NCI-H748 (cell line): ENCODE results near the gene ARX.

Experiments
- DNase-seq: peaks from one replicate; lab custom pipeline; 2025; ENCODE audit not compliant: unreplicated experiment; lab: John Stamatoyannopoulos, UW

ARX gene

GRCh38 chrX:25015486-25016360, at the start of gene ARX:
TSS of gene ARX (minus strand) at chrX:25015965. CDS start at chrX:25015737, 228 bp downstream.
- no peak for DNase-seq

GRCh38 chrX:25059273-25059672, 43.5 kb upstream of the ARX start:
- DNase-seq, result no peak

- peak; percentile 8 for DNase-seq
Measured at GRCh38 chrX:25052798-25053534, 37.2 kb upstream of the ARX start.

DNA sequence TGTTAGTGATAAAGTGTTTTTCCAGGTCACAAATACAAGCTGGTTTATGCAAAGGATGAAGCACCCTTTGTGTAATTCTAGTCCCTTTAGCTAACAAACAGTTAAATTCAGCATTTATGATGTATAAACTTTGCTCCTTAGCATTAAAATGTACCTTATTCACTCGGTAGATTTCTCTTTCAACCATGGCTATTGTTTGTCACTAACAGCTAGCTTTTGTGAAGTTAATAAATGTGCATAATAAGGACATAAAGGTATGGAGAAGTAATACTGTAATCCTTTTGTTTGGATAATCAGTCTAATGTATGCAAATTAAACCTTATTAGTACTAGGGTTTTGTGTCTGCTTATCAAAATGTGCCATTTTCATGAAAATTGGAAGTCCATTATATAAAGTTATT, 34.2 kb upstream of the ARX start:
- DNase-seq, result no peak

GRCh38 chrX:25049357-25049756, 33.6 kb upstream of the ARX start:
- DNase-seq, result no peak

DNA sequence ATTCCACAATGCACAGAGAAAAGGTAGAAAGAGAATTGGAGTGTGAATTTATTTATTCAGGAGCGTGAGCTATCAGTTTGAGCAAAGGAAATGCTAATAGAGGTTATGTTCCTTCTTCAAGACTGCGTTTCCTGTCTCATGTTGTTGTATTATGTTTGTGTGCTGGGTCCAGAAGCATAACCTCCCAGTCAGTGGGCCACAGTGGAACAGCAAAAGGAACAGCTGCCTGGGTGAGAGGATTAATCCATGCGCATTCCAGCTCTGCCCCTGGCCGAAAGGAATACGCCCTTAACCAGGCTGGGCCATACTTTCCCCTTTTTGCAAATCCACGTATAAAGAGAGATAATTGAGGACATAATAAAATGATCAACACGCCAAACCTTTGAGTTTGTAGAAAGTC, 32.4 kb upstream of the ARX start:
- DNase-seq, result no peak

DNA sequence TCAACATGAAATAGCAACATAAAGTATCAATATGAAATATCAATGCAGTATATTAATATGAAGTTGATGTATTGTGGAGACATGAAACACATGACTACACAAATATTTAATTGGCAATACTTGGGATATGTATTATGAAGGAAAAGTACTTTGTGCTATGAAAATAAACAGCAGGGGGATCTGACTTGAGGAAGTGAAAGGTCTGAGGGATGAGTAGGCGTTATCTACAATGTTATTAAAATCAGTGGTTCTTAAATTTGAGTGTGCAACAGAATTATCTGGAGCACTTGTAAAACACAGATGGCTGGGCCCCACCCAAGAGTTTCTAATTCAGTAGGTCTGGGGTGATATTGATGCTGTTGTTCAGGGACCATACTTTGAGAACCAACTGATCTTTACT, 27.4 kb upstream of the ARX start:
- no peak for DNase-seq

GRCh38 chrX:25039036-25039435, 23.3 kb upstream of the ARX start:
- no peak for DNase-seq

DNA sequence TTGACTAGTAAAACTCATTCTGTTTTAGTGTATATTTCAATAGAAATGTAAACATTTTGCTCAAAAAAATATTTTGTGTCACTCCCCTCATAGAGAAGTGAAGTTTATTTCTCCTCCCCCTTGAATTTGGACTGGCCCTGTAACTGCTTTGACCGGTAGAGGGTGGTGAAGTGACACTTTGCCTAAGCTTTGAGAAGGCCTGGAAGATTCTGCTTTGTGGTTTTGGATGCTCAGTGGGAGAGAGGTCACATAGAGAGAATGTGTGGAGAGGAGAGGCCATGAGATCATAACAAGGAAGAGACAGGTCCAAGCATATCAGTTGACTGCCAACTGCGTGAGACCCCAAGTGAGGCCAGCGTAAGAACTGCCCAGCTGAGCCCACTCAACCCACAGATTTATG, 19.1 kb upstream of the ARX start:
- DNase-seq, result no peak

GRCh38 chrX:25029288-25029825, 13.6 kb upstream of the ARX start:
- no peak for DNase-seq

DNA sequence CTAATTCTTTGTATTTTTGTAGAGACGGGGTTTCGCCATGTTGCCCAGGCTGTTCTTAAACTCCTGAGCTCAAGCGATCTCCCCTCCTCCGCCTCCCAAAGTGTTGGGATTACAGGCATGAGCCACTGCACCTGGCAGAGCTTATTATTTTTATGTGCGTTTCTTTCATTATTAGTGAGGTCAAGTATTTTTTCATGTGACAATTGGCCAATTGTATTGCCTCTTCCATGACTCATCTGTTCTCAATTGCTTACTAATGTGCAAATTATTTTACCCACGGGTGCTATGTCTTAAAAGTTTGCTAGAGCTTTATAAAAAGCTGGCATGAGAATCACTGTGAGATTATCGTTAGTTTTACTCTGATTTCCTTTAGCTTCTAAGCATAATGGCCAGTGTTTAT, 13.0 kb upstream of the ARX start:
- peak; percentile 71 for DNase-seq

DNA sequence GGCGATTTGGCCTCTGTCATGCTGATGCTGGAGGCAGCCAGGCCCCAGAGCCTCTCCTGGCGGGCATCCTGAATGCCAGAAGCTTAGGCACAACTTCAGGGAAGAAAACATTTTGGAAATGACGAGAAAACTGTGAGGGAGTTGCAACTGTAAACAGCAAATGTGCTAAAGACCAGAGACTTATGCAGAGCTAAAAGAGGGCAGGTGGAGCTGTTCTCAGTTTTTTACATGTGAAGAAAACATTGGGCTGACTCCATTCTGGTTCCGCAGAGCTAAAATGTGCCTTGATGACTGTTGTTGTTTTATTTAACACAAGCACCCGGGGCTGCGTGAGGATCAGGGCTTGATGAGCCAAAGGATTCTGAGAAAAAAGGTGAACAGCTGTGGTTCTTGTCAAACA, 10.8 kb upstream of the ARX start:
- no peak for DNase-seq

DNA sequence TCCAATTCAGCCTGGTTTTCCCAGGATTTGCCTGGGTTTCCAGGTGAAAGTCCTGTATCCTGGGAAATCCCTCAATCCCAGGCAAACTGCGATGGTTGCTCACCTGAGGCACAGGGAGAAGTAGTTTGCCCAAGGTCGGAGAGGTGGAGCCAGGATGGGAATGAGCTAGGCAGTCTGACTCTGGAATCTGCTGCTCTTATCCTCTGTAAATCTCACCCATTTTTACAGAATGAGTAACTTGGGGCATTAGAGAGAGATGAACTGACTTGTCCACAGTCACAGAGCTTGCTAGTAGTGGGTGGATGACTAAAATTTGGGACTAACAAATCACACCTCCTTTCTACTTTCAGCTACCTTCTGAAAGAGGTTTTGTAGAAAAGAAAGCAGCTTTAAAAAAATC, 9.8 kb upstream of the ARX start:
- peak; percentile 52 for DNase-seq

DNA sequence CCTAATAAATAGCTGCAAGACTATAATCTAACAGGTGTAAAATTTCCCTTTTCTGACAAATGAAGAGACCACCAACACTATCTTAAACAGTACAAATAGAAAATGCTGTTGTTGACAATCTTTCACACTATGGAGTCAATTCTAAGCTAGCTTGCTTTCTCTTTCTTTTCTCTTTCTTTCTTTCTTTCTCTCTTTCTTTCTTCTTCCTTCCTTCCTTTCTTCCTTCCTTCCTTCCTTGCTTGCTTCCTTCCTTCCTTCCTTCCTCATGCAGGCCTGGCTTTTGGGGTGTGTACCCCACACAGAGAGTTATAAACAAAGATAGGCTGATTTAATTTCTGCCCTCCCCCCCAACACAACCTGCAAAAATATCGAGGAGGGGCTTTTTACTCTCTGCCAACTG, 8.1 kb upstream of the ARX start:
- no peak for DNase-seq

DNA sequence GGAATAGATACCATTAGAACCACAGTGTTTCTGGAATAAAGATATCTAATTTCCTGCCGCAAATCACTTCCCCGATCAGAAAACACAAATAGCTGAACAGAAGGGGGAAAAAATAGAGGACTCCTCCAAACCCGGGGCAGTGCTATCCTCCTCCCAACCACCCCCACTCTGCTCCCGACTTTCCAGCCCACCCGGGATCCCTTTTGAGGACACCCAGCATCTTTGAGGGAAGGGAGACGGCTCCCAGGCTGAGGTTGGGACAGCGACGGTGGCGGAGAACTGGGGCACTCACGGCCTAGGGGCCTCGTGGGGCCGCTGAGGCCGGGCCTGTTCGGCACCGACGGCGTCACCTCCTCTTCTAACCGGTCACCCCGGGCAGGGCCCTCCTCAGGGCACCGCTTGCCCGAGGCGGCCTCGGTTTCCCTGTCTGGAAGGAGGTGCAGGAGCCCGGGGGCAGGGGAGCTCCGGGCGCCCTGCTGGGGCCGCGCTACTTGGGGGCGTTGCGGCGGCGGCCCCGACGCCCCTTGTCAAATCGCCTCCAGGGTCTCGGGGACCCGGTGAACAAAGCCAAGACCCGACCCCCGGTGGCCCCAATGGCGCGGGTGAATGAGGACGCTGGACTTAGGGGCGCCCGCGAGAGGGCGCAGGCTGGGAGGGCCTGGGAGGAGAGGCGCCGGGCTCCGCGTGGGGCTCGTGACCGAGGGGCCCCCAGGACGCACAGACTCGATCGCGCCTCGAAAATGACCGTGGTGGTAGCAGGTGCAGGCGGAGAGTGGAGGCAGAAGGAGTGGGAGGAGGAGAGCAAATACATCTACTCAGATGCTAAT, 6.9 kb upstream of the ARX start:
- DNase-seq, result no peak

DNA sequence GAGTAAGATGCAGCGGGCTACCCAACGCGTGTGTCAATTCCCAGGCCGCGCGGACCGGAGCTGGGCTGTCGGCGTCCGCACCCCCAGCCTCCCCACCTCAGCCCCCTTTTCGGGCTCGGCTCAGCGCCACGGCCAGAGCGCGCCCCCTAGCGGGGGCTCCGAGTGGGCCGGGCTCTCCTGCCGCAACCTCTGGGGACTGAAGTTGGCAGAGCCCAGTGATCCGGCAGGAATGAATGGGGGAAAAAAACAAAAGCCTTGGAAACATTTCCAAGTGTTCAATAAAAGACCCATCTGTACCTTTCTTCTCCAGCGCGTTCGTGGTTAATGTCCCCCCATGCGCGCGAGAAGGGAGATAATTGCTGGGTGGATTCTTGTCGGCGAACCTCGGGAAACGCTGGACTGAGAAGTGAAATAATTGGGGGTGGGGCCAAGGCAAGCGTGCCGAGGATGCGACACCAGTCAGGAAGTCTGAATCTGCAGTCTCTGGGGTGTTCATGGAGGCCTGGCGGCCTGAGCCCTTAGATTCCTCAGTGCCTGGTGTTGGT, 5.2 kb upstream of the ARX start:
- DNase-seq, result peak; percentile 78

- peak; percentile 75 for DNase-seq
Measured at GRCh38 chrX:25020391-25020904, 4.7 kb upstream of the ARX start.

DNA sequence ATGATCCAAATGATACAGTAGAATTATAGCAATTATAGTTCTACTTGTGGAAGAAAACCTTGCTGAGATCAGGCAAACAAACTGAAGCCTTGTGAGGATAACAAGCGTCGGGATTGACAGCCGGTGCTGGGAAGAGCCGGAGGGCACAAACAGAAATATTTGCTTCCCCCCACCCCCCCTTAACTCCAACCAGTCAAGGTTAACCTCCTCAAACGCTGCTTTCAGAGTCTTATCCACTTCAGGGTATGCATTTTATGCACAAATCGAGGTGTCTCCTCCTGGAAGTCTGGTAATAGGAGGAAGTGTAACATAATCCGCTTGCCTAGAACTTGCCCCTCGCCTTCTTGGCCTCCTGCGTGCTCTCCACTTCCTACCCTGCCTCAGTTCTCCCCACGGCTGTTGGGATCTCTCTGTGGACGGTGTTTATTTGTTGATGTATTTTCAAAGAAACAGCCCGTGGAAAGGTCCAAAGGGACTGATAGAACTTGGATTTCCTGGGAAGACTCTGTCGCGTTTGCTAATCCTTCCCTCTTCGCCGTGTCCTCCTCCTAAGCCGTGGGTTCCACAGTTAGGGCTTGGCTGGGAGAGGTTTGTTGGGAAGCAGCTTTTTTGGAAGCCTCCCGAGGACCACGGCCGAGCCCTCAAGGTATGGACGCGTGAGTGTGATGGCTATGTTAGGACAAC, 4.1 kb upstream of the ARX start:
- DNase-seq, result peak; percentile 50

DNA sequence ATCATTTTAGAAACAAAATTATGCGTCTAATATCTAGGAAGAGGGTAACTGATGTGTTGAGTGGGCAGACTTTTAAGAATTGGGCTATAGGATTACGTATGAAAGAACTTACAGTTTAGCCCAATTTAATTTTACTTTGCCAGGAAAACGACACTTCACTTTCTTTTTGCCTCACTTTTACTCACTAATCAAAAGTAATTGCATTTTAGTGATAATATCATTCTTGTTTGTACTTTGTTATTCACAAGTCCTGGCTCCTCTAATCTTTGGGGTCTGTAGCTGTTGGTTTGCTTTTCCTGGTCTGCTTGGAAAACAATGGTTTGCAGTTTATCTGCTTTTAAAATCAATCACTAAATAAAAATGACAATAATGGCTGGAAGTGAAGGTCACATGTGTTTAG, 2.9 kb upstream of the ARX start:
- no peak for DNase-seq

DNA sequence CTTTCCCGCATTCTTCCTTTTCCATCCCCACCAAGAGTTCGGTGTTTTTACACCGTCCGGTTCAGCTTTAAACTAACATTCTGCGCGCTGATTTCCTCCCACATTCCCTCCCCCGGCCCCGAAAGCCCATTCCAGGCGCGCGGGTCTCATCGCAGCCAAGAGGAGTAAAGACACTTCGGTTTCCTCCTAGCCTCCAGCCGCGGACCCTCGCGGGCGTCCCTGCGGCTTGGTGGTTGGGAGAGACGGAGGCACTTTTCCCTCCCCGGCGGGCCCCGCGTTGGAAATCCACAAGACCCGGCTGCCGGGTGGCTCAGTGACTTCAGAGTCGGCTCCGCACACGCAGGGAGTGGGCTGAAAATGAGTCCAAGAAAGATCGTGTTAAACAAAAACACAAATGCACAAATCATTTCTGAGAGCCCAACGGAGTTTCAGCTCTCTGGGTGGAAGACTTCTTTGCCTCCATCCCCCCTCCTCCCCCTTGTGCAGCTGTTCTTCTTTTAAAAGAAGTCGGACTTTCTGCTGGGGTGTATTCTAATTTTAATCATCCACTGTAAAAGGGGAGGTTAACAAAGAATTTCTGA, 2.0 kb upstream of the ARX start:
- DNase-seq, result no peak
